Measurements from ENCODE around the gene IL17RC.

DNA sequence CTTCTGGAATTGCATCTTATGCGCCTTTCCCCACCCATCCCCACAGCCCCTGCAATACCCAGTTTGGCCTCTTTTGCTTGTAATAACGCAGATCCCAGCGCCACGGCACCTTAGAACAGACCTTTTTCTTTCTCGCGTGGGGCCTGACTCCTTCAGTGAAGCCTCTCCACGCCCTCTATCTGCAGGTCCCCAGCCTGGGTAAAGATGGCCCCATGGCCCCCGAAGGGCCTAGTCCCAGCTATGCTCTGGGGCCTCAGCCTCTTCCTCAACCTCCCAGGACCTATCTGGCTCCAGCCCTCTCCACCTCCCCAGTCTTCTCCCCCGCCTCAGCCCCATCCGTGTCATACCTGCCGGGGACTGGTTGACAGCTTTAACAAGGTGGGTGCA lies 17.3 kb downstream of the IL17RC start:
- TF ChIP-seq EZH2 (IDR thresholded peaks at IDR 0.05; ENCODE audit: low read length, missing control alignments) (no peak), CTCF (conservative IDR thresholded peaks at IDR 0.05 in 1 of 2, IDR thresholded peaks at IDR 0.05 in 1 of 2; ENCODE audit: low read depth in 1 of 2, low read length in 2 of 2) (peak in 1 of 2 donors; percentile 25)
